ENCODE data around the gene KLHDC4. TPM values are rescaled to one million over a fixed set of nuclear protein-coding genes. Genes with fewer than 3 reads are reported as not detected.

Gene KLHDC4
- total and polyA plus RNA-seq, 2 experiments from 2014 or later = 23.0 to 41.1 TPM

DNA sequence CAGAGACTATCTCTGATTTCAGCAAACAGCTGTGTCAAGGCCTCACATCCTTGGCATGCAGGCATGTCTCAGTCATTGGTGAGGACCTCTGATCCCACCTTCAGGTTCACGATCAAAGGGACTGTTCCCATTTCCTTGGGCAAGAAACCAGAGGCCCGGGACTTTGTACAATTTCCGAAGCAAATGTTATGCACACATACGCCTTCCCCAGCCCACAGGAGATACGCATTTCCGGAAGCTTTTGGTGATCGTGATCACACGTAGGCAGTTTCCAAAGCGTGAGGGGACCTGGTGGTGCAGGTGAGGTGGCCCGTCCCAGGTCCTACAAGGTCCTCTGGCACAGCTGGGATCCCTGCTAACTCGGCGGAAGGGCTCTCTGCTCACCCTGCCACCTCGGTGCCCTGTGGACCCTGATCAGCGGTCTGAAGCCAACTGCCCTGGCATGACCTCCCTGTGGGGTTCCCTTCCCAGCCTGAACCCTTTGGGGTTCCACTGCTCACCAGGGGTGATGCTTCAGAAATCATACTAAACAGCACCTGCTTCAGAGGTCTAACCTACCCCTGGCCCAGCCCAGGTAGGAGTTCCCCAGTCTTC is 28.8 kb upstream of the KLHDC4 start:
- Mint-ChIP-seq H3K27me3 (ENCODE audit: insufficient read depth, low read depth, poor library complexity) (peaks cover 6% of the 10 kb centered on the region), H3K4me1 (no peaks in the 10 kb centered on the region; the same call in 2 of the 3 replicates), H3K36me3 (ENCODE audit: low read depth) (no peaks in the 10 kb centered on the region), H3K9me3 (no peaks in the 10 kb centered on the region), H3K4me3 (no peak overlapping the region), H3K27ac (no peak overlapping the region)
- H3K36me3 ChIP-seq (ENCODE audit: insufficient read depth) = no peaks in the 10 kb centered on the region
- H3F3A ChIP-seq (replicated peaks; ENCODE audit: low read depth) = no peaks in the 10 kb centered on the region
- no peak overlapping the region for H3K4me3 ChIP-seq
- H3K79me2 ChIP-seq (replicated peaks; ENCODE audit: insufficient read depth) = no peaks in the 10 kb centered on the region
- no peak overlapping the region for H2AFZ ChIP-seq
- no peak overlapping the region for H3K27ac ChIP-seq (ENCODE audit: low read depth)
- H3K4me2 ChIP-seq = no peak overlapping the region
- TF ChIP-seq POLR2AphosphoS5 (IDR thresholded peaks at IDR 0.05; ENCODE audit: low read depth) (no peak), ZNF331 (CRISPR knock-in tag; IDR thresholded peaks at IDR 0.05; ENCODE audit: low read depth) (no peak), ZNF114 (CRISPR knock-in tag; IDR thresholded peaks at IDR 0.05) (no peak), STAT1 (IDR thresholded peaks at IDR 0.05; ENCODE audit: unreplicated experiment) (no peak), NANOG (IDR thresholded peaks at IDR 0.05; ENCODE audit: borderline replicate concordance) (no peak), EZH2phosphoT487 (IDR thresholded peaks at IDR 0.05; ENCODE audit: unreplicated experiment) (no peak), CREB1 (CRISPR knock-in tag; IDR thresholded peaks at IDR 0.05; ENCODE audit: low read depth) (no peak), EZH2 (IDR thresholded peaks at IDR 0.05; ENCODE audit: low read depth, unreplicated experiment) (no peak), JUNB (IDR thresholded peaks at IDR 0.05; ENCODE audit: unreplicated experiment) (no peak)
- TF ChIP-seq, protein P1, sequence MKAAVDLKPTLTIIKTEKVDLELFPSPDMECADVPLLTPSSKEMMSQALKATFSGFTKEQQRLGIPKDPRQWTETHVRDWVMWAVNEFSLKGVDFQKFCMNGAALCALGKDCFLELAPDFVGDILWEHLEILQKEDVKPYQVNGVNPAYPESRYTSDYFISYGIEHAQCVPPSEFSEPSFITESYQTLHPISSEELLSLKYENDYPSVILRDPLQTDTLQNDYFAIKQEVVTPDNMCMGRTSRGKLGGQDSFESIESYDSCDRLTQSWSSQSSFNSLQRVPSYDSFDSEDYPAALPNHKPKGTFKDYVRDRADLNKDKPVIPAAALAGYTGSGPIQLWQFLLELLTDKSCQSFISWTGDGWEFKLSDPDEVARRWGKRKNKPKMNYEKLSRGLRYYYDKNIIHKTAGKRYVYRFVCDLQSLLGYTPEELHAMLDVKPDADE (IDR thresholded peaks at IDR 0.05) = no peak
- TF ChIP-seq, protein P2, sequence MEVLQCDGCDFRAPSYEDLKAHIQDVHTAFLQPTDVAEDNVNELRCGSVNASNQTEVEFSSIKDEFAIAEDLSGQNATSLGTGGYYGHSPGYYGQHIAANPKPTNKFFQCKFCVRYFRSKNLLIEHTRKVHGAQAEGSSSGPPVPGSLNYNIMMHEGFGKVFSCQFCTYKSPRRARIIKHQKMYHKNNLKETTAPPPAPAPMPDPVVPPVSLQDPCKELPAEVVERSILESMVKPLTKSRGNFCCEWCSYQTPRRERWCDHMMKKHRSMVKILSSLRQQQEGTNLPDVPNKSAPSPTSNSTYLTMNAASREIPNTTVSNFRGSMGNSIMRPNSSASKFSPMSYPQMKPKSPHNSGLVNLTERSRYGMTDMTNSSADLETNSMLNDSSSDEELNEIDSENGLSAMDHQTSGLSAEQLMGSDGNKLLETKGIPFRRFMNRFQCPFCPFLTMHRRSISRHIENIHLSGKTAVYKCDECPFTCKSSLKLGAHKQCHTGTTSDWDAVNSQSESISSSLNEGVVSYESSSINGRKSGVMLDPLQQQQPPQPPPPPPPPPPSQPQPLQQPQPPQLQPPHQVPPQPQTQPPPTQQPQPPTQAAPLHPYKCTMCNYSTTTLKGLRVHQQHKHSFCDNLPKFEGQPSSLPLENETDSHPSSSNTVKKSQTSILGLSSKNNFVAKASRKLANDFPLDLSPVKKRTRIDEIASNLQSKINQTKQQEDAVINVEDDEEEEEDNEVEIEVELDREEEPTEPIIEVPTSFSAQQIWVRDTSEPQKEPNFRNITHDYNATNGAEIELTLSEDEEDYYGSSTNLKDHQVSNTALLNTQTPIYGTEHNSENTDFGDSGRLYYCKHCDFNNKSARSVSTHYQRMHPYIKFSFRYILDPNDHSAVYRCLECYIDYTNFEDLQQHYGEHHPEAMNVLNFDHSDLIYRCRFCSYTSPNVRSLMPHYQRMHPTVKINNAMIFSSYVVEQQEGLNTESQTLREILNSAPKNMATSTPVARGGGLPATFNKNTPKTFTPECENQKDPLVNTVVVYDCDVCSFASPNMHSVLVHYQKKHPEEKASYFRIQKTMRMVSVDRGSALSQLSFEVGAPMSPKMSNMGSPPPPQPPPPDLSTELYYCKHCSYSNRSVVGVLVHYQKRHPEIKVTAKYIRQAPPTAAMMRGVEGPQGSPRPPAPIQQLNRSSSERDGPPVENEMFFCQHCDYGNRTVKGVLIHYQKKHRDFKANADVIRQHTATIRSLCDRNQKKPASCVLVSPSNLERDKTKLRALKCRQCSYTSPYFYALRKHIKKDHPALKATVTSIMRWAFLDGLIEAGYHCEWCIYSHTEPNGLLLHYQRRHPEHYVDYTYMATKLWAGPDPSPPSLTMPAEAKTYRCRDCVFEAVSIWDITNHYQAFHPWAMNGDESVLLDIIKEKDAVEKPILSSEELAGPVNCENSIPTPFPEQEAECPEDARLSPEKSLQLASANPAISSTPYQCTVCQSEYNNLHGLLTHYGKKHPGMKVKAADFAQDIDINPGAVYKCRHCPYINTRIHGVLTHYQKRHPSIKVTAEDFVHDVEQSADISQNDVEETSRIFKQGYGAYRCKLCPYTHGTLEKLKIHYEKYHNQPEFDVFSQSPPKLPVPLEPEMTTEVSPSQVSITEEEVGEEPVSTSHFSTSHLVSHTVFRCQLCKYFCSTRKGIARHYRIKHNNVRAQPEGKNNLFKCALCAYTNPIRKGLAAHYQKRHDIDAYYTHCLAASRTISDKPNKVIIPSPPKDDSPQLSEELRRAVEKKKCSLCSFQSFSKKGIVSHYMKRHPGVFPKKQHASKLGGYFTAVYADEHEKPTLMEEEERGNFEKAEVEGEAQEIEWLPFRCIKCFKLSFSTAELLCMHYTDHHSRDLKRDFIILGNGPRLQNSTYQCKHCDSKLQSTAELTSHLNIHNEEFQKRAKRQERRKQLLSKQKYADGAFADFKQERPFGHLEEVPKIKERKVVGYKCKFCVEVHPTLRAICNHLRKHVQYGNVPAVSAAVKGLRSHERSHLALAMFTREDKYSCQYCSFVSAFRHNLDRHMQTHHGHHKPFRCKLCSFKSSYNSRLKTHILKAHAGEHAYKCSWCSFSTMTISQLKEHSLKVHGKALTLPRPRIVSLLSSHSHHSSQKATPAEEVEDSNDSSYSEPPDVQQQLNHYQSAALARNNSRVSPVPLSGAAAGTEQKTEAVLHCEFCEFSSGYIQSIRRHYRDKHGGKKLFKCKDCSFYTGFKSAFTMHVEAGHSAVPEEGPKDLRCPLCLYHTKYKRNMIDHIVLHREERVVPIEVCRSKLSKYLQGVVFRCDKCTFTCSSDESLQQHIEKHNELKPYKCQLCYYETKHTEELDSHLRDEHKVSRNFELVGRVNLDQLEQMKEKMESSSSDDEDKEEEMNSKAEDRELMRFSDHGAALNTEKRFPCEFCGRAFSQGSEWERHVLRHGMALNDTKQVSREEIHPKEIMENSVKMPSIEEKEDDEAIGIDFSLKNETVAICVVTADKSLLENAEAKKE (CRISPR knock-in tag; IDR thresholded peaks at IDR 0.05) = no peak
- TF ChIP-seq, protein P3, sequence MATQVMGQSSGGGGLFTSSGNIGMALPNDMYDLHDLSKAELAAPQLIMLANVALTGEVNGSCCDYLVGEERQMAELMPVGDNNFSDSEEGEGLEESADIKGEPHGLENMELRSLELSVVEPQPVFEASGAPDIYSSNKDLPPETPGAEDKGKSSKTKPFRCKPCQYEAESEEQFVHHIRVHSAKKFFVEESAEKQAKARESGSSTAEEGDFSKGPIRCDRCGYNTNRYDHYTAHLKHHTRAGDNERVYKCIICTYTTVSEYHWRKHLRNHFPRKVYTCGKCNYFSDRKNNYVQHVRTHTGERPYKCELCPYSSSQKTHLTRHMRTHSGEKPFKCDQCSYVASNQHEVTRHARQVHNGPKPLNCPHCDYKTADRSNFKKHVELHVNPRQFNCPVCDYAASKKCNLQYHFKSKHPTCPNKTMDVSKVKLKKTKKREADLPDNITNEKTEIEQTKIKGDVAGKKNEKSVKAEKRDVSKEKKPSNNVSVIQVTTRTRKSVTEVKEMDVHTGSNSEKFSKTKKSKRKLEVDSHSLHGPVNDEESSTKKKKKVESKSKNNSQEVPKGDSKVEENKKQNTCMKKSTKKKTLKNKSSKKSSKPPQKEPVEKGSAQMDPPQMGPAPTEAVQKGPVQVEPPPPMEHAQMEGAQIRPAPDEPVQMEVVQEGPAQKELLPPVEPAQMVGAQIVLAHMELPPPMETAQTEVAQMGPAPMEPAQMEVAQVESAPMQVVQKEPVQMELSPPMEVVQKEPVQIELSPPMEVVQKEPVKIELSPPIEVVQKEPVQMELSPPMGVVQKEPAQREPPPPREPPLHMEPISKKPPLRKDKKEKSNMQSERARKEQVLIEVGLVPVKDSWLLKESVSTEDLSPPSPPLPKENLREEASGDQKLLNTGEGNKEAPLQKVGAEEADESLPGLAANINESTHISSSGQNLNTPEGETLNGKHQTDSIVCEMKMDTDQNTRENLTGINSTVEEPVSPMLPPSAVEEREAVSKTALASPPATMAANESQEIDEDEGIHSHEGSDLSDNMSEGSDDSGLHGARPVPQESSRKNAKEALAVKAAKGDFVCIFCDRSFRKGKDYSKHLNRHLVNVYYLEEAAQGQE (IDR thresholded peaks at IDR 0.05; ENCODE audit: unreplicated experiment) = no peak
- TF ChIP-seq, protein P4, sequence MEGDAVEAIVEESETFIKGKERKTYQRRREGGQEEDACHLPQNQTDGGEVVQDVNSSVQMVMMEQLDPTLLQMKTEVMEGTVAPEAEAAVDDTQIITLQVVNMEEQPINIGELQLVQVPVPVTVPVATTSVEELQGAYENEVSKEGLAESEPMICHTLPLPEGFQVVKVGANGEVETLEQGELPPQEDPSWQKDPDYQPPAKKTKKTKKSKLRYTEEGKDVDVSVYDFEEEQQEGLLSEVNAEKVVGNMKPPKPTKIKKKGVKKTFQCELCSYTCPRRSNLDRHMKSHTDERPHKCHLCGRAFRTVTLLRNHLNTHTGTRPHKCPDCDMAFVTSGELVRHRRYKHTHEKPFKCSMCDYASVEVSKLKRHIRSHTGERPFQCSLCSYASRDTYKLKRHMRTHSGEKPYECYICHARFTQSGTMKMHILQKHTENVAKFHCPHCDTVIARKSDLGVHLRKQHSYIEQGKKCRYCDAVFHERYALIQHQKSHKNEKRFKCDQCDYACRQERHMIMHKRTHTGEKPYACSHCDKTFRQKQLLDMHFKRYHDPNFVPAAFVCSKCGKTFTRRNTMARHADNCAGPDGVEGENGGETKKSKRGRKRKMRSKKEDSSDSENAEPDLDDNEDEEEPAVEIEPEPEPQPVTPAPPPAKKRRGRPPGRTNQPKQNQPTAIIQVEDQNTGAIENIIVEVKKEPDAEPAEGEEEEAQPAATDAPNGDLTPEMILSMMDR (conservative IDR thresholded peaks at IDR 0.05; ENCODE audit: low read depth in 2 of 2) = no peak
- no peaks in the 10 kb centered on the region for H3K27me3 ChIP-seq (ENCODE audit: insufficient read depth)
- ATAC-seq (no peak), DNase-seq (ENCODE audit: low spot score) (no peak)
- H3K4me1 ChIP-seq (ENCODE audit: insufficient read depth) = no peaks in the 10 kb centered on the region
- no peaks in the 10 kb centered on the region for H3K9me2 ChIP-seq (ENCODE audit: insufficient read depth)
- no peaks in the 10 kb centered on the region for H4K20me1 ChIP-seq (replicated peaks; ENCODE audit: insufficient read depth)

Measured in GM23338 (cell line).